Naive thymus-derived CD4-positive, alpha-beta T cell (primary cell): ENCODE measurements around the gene AMIGO1. TPM values are rescaled to one million over a fixed set of nuclear protein-coding genes. Genes with fewer than 3 reads are reported as not detected.

Experiments used
- ATAC-seq: fragments of 150-1000 bp; cut with Tn5 transposase; 2 replicates; pipeline ENCODE4 v1.10.0; 2021; ENCODE audit warnings: mild to moderate bottlenecking, moderate library complexity
- CTCF ChIA-PET: fragments of 350-600 bp; sonication (Branson Sonifier 250); formaldehyde crosslinking; loops from one replicate; lab custom pipeline; 2021; ENCODE audit warnings: antibody characterized with exemption; lab: Charles Lee
- POLR2A ChIA-PET: fragments of 350-600 bp; sonication (Branson Sonifier 250); formaldehyde crosslinking; loops from one replicate; lab custom pipeline; 2021; ENCODE audit warnings: antibody characterized with exemption, inconsistent platforms; lab: Charles Lee
- DNase-seq, 9 donors: peaks; one replicate each; pipeline versions ENCODE4 v3.0.0 to v3.0.0-alpha.2; 2020 to 2022; ENCODE audit warnings: mixed read lengths in 1 of 9
- H3K27ac ChIP-seq: one replicate; pipeline ENCODE4 v1.7.0; 2013; ENCODE audit warnings: mild to moderate bottlenecking, low read depth, low read length, moderate library complexity
- H3K27me3 ChIP-seq, 2 donors: one replicate each; pipeline ENCODE4 v1.7.0; 2013; ENCODE audit warnings: low read length in 2 of 2, mild to moderate bottlenecking in 2 of 2, moderate library complexity in 2 of 2; ENCODE audit not compliant: control insufficient read depth in 2 of 2, insufficient read depth in 2 of 2
- H3K36me3 ChIP-seq, 3 experiments: 1 replicate in 2 of 3; 2 replicates in 1 of 3; pipeline ENCODE4 v1.7.0; 2013; ENCODE audit warnings: low read length in 3 of 3, mild to moderate bottlenecking in 3 of 3, moderate library complexity in 1 of 3; ENCODE audit not compliant: insufficient read depth in 3 of 3, control insufficient read depth in 2 of 3
- H3K4me1 ChIP-seq, 2 donors: one replicate each; pipeline ENCODE4 v1.7.0; 2013; ENCODE audit warnings: low read length in 2 of 2, mild to moderate bottlenecking in 2 of 2, moderate library complexity in 1 of 2; ENCODE audit not compliant: control insufficient read depth in 2 of 2, insufficient read depth in 2 of 2
- H3K4me3 ChIP-seq: 2 replicates; pipeline ENCODE4 v1.7.0; 2013; ENCODE audit warnings: mild to moderate bottlenecking, low read length
- H3K9me3 ChIP-seq, 3 experiments: 1 replicate in 2 of 3; 2 replicates in 1 of 3; pipeline ENCODE4 v1.7.0; 2013; ENCODE audit warnings: low read length in 3 of 3; ENCODE audit not compliant: control insufficient read depth in 2 of 3
- H3K27ac Mint-ChIP-seq, 9 donors: one replicate each; pipeline ENCODE4 v1.8.0; 2020 to 2022; ENCODE audit warnings: mixed read lengths in 9 of 9, mild to moderate bottlenecking in 8 of 9, moderate library complexity in 5 of 9, inconsistent platforms in 2 of 9
- H3K27me3 Mint-ChIP-seq, 5 donors: one replicate each; pipeline ENCODE4 v1.8.0; 2021 to 2022; ENCODE audit warnings: mixed read lengths in 5 of 5, mild to moderate bottlenecking in 1 of 5
- H3K36me3 Mint-ChIP-seq, 5 donors: one replicate each; pipeline ENCODE4 v1.8.0; 2020 to 2022; ENCODE audit warnings: mixed read lengths in 5 of 5, mild to moderate bottlenecking in 3 of 5, inconsistent platforms in 1 of 5
- H3K4me1 Mint-ChIP-seq, 7 donors: one replicate each; pipeline ENCODE4 v1.8.0; 2020 to 2022; ENCODE audit warnings: mixed read lengths in 7 of 7, mild to moderate bottlenecking in 3 of 7, inconsistent platforms in 1 of 7
- H3K4me3 Mint-ChIP-seq, 10 donors: one replicate each; pipeline ENCODE4 v1.8.0; 2020 to 2022; ENCODE audit warnings: mild to moderate bottlenecking in 10 of 10, mixed read lengths in 10 of 10, moderate library complexity in 6 of 10, inconsistent platforms in 2 of 10
- H3K9me3 Mint-ChIP-seq, 11 donors: one replicate each; pipeline ENCODE4 v1.8.0; 2020 to 2022; ENCODE audit warnings: mixed read lengths in 11 of 11, mild to moderate bottlenecking in 4 of 11, inconsistent platforms in 1 of 11, moderate library complexity in 1 of 11
- intact Hi-C, 2 donors: fragments of 100-400 bp; cut with micrococcal nuclease; formaldehyde crosslinking; loops; one replicate each; pipeline ENCODE4 v1.15.1; 2023
- polyA plus RNA-seq, 2 donors: library from polyadenylated mRNA; unstranded; fragments of 300-500 nt; fragmentation: Illumina TruSeq; gene quantifications; one replicate each; pipeline ENCODE4 v1.2.3, GENCODE V29; 2021
- total RNA-seq, 6 experiments: library from RNA in 5 of 6; stranded (reverse) in 5 of 6; gene quantifications; 1 replicate in 5 of 6; 2 replicates in 1 of 6; pipeline ENCODE4 v1.2.3 and lab custom pipeline; 2021 to 2026

AMIGO1 gene
- total and polyA plus RNA-seq, 7 experiments from 2014 or later: 2.9 to 42.2 (median 17.7) TPM

DNA sequence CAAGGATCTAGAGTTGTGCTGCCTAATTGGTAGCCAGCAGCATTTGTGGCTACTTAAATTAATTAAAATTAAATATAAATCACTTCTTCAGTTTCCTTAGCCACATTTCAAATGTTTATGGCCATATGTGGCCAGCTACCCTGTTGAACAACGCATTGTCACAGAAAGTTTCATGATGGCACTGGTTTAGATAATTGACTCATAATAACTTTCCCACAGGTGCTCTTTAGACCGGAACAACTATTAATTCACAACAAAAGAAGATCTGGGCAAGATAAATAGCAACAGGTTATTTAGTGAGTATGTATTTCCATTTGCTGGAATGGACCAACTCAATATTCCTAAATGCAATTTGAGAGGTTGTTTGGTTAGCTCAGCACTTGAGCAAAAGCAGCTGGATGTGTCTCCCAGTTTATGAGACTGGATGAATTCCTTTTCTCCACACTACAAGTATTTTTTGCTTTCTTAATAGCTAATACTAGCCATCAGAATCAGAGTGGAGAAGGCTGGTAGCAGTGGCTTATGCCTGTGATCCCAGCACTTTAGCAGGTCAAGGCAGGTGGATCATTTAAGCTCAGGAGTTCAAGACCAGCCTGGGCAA lies 3.7 kb upstream of the AMIGO1 start:
- intact Hi-C loops: no loop called here
- peaks cover 0 to 50% (median 0%) of the 10 kb centered on the region in 5 donors for H3K27me3 Mint-ChIP-seq
- peaks cover 0 to 10% (median under 1%) of the 10 kb centered on the region in 11 donors for H3K9me3 Mint-ChIP-seq
- Histone ChIP-seq H3K9me3 (no peaks in the 10 kb centered on the region), H3K27ac (no peak overlapping the region), H3K36me3 (peaks cover 0 to 4% (median 0%) of the 10 kb centered on the region in 3 experiments), H3K4me3 (no peak overlapping the region), H3K27me3 (no peaks in the 10 kb centered on the region), H3K4me1 (peaks cover 13 to 29% of the 10 kb centered on the region in 2 donors)
- peak overlapping the region in 2 of 9 donors; percentile 31 to 51 for H3K27ac Mint-ChIP-seq
- H3K4me1 Mint-ChIP-seq: peaks cover 19 to 45% (median 33%) of the 10 kb centered on the region in 7 donors
- ATAC-seq: no peak
- no peak overlapping the region for H3K4me3 Mint-ChIP-seq
- POLR2A ChIA-PET: interaction anchor here (0.9 to 29.8 kb wide), 4 partner anchors 17 to 87 kb away, joined by 3 to 478 read pairs (median 6); partner anchors contain the start of genes ATXN7L2, CYB561D1 and PSMA5
- H3K36me3 Mint-ChIP-seq: peaks cover 3 to 5% (median 4%) of the 10 kb centered on the region in 5 donors
- DNase-seq: no peak
- CTCF ChIA-PET: interaction anchor here (0.6 to 32.6 kb wide), 3 partner anchors 20 to 1001 kb away, joined by 3 to 1240 read pairs (median 417); partner anchors contain the start of genes ATXN7L2, CYB561D1 and GPR61

DNA sequence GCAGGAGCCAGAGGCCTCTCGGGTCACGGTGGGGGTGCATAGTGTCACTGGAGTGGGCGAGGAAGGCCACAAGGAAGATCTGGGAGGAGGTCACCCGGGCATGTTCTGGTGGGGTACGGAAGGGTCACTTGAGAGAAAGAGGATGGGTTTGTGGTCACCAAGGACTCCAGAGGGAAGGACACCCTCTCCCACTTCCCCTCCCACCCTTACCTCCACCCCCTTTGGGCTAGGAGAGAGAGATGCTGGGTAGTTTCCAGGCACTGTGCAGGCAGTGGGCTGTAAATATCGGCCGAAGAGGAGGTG lies 703 bp downstream of the AMIGO1 start:
- Histone ChIP-seq H3K27me3 (no peaks in the 10 kb centered on the region), H3K4me1 (peaks cover 27 to 59% of the 10 kb centered on the region in 2 donors), H3K9me3 (peaks cover 0 to 19% (median 0%) of the 10 kb centered on the region in 3 experiments), H3K36me3 (peaks cover 0 to 30% (median 0%) of the 10 kb centered on the region in 3 experiments), H3K27ac (peak overlapping the region; percentile 81), H3K4me3 (peak overlapping the region; percentile 75)
- peak overlapping the region; percentile 84 to 95 (median 92) for H3K4me3 Mint-ChIP-seq
- ATAC-seq (peak; percentile 1), DNase-seq (no peak)
- POLR2A ChIA-PET: interaction anchor here (1.4 to 29.8 kb wide), 3 partner anchors 15 to 39 kb away, joined by 4 to 520 read pairs (median 478); partner anchors contain the start of genes ATXN7L2, CYB561D1 and GNAI3
- CTCF ChIA-PET: interaction anchor here (1.2 to 32.6 kb wide), 4 partner anchors 16 to 232 kb away, joined by 3 to 1240 read pairs (median 210); partner anchors contain the start of genes ATXN7L2, CYB561D1 and GPR61
- peaks cover 0 to 41% (median 5%) of the 10 kb centered on the region in 11 donors for H3K9me3 Mint-ChIP-seq
- intact Hi-C loops: loop anchor here in 1 of 2 donors (1.0 to 10.0 kb wide), 3 partner anchors 15 to 544 kb away; partner anchors contain the start of genes ATXN7L2, CLCC1 and CYB561D1
- peaks cover 41 to 81% (median 74%) of the 10 kb centered on the region in 7 donors for H3K4me1 Mint-ChIP-seq
- H3K27ac Mint-ChIP-seq: peak overlapping the region in 8 of 9 donors; percentile 88 to 99 (median 96)
- peaks cover 0 to 47% (median 0%) of the 10 kb centered on the region in 5 donors for H3K27me3 Mint-ChIP-seq
- H3K36me3 Mint-ChIP-seq: peaks cover 7 to 40% (median 24%) of the 10 kb centered on the region in 5 donors

DNA sequence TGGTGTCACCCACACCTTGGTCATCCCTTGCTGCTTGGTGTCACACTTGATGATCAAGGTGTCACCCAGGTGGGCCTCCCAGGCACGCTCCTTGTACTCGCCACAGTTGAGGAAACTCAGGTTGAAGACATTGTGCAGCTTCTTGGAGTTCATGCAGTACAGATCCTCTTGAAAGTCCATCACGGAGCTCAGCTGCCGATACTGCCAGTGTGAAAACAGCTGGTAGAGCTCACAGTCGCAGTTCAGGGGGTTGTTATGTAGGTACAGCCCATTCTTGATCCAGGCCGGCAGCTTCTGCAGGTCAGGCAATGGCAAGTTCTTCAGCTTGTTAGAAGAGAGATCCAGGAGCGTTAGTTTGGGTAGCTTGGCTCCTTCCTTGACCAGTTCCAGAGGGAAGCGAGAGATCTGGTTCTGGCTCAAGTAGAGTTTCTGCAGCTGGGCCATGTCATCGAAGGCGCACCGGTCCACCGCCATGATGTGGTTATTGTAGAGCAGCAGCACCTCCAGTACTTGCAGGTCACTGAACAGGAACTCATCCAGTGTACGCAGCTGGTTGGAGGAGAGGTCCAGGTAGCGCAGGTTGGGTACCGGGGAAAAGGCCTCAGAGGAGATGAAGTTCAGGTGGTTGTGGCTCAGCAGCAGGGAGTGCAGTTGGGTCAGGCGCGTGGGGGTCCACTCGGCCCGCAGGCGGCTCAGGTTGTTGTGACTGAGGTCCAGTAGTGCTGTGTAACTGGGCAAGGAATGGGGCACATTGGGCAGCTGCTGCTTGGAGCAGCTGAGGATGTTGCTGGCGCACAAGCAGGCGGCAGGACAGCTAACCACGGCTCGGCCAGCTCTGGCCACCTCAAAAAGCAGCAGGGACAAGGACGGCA lies 1.3 kb downstream of the AMIGO1 start:
- Mint-ChIP-seq H3K9me3 (peaks cover 0 to 41% (median 5%) of the 10 kb centered on the region in 11 donors), H3K4me1 (peaks cover 45 to 82% (median 77%) of the 10 kb centered on the region in 7 donors), H3K27me3 (peaks cover 0 to 44% (median 0%) of the 10 kb centered on the region in 5 donors), H3K27ac (peak overlapping the region in 8 of 9 donors; percentile 88 to 99 (median 96)), H3K4me3 (peak overlapping the region; percentile 84 to 95 (median 92)), H3K36me3 (peaks cover 7 to 40% (median 26%) of the 10 kb centered on the region in 5 donors)
- DNase-seq: no peak
- CTCF ChIA-PET: interaction anchor here (0.5 to 32.6 kb wide), 4 partner anchors 15 to 501 kb away, joined by 3 to 1240 read pairs (median 210); partner anchors contain the start of genes ATXN7L2, CYB561D1 and GPR61
- intact Hi-C loops: loop anchor here in 1 of 2 donors (10.0 kb wide), 1 partner anchor 543 kb away; the partner anchor contains the start of gene CLCC1
- Histone ChIP-seq H3K9me3 (peaks cover 0 to 19% (median 0%) of the 10 kb centered on the region in 3 experiments), H3K27me3 (no peaks in the 10 kb centered on the region), H3K36me3 (peaks cover 0 to 30% (median 0%) of the 10 kb centered on the region in 3 experiments), H3K4me1 (peaks cover 29 to 59% of the 10 kb centered on the region in 2 donors), H3K27ac (peak overlapping the region; percentile 81), H3K4me3 (peak overlapping the region; percentile 75)
- no peak for ATAC-seq
- POLR2A ChIA-PET: interaction anchor here (1.2 to 29.8 kb wide), 3 partner anchors 14 to 522 kb away, joined by 4 to 520 read pairs (median 478); partner anchors contain the start of genes ATXN7L2 and CYB561D1

DNA sequence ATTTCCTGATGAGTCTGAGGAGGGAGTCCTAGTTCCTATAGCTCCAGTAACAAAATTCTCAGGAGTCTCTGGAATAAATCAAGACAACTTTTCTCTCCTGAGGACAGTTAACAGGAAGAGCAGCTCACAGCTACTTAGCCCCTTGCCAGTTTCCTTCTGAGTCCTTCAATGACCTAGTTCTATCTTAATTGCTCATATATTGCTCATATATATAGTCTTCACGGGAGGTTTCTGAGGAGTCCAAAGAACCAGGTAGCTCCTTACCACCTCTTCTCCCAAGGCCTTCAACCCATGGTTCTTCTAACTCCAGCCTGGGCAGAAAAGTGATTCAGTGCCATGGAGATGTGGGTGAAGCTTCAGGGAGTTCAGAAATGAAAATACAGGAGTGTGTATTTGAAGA lies 4.6 kb downstream of the AMIGO1 start:
- Histone ChIP-seq H3K9me3 (peaks cover 0 to 19% (median 0%) of the 10 kb centered on the region in 3 experiments), H3K4me3 (peak overlapping the region; percentile 35), H3K36me3 (peaks cover 0 to 30% (median 0%) of the 10 kb centered on the region in 3 experiments), H3K27ac (peak overlapping the region; percentile 82), H3K4me1 (peaks cover 56 to 68% of the 10 kb centered on the region in 2 donors), H3K27me3 (no peaks in the 10 kb centered on the region)
- peaks cover 0 to 40% (median 5%) of the 10 kb centered on the region in 11 donors for H3K9me3 Mint-ChIP-seq
- CTCF ChIA-PET: interaction anchor here (0.7 to 32.6 kb wide), 3 partner anchors 12 to 45 kb away, joined by 3 to 1240 read pairs (median 417); partner anchors contain the start of genes ATXN7L2, CYB561D1 and GPR61
- H3K36me3 Mint-ChIP-seq: peaks cover 9 to 44% (median 36%) of the 10 kb centered on the region in 5 donors
- peak overlapping the region; percentile 22 to 98 (median 89) for H3K4me3 Mint-ChIP-seq
- intact Hi-C loops: loop anchor here in 1 of 2 donors (5.0 to 10.0 kb wide), 2 partner anchors 540 to 832 kb away; partner anchors contain the start of genes CLCC1 and RBM15
- H3K4me1 Mint-ChIP-seq: peaks cover 54 to 94% (median 90%) of the 10 kb centered on the region in 7 donors
- POLR2A ChIA-PET: interaction anchor here (1.3 to 29.8 kb wide), 4 partner anchors 1 to 80 kb away, joined by 4 to 520 read pairs (median 478); partner anchors contain the start of genes AMIGO1, ATXN7L2 and CYB561D1
- ATAC-seq (no peak), DNase-seq (no peak)
- H3K27me3 Mint-ChIP-seq: peaks cover 0 to 17% (median 0%) of the 10 kb centered on the region in 5 donors
- peak overlapping the region in 8 of 9 donors; percentile 96 to 99 (median 98) for H3K27ac Mint-ChIP-seq

DNA sequence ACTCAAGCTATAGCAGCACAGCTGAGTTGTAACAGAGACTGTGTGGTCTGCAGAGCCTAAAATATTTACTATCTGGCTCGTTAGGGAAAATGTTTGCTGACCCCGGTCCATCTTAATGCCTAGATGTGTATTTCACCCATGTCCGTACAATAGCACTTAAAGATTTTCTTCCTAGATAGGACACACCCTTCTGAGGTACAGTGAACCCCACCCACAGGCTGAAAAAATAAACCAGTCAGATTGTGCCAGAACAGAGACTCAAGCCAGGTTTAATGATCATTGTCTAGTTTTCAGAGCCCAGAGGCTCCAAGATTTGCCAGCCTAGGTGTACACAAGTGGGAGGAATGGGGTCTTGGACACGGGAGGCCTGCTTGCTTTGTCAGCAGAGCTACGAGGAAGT lies 5.6 kb downstream of the AMIGO1 start:
- ATAC-seq: no peak
- peaks cover 58 to 99% (median 95%) of the 10 kb centered on the region in 7 donors for H3K4me1 Mint-ChIP-seq
- Histone ChIP-seq H3K36me3 (peaks cover 0 to 30% (median 0%) of the 10 kb centered on the region in 3 experiments), H3K4me1 (peaks cover 64 to 75% of the 10 kb centered on the region in 2 donors), H3K27me3 (no peaks in the 10 kb centered on the region), H3K4me3 (peak overlapping the region; percentile 34), H3K27ac (peak overlapping the region; percentile 82), H3K9me3 (peaks cover 0 to 19% (median 0%) of the 10 kb centered on the region in 3 experiments)
- H3K27ac Mint-ChIP-seq: peak overlapping the region; percentile 70 to 99 (median 98)
- intact Hi-C loops: loop anchor here in 1 of 2 donors (2.0 to 10.0 kb wide), 3 partner anchors 21 to 833 kb away; partner anchors contain the start of genes ATXN7L2, CLCC1 and RBM15
- H3K9me3 Mint-ChIP-seq: peaks cover 0 to 36% (median 5%) of the 10 kb centered on the region in 11 donors
- peaks cover 0 to 12% (median 0%) of the 10 kb centered on the region in 5 donors for H3K27me3 Mint-ChIP-seq
- ChIA-PET CTCF (interaction anchor here (2.3 to 32.6 kb wide), 4 partner anchors 4 to 33 kb away, joined by 6 to 1240 read pairs (median 417); partner anchors contain the start of genes AMIGO1, ATXN7L2, CYB561D1 and GPR61), POLR2A (interaction anchor here (1.3 to 29.8 kb wide), 4 partner anchors 2 to 79 kb away, joined by 4 to 520 read pairs (median 478); partner anchors contain the start of genes AMIGO1, ATXN7L2 and CYB561D1)
- peaks cover 9 to 46% (median 38%) of the 10 kb centered on the region in 5 donors for H3K36me3 Mint-ChIP-seq
- no peak for DNase-seq
- H3K4me3 Mint-ChIP-seq: peak overlapping the region; percentile 76 to 98 (median 89)
